Ovary (tissue), 9 donors: ENCODE results near the gene PRR30. TPM values are rescaled to one million over a fixed set of nuclear protein-coding genes. Genes with fewer than 3 reads are reported as not detected.
A peak's percentile ranks its signal among the peaks of the same experiment; 100 is the strongest.
"Not testable (repeated sequence)": the region's sequence is repeated elsewhere in the genome, so short reads cannot be mapped to it uniquely, and the experiment has no call there.

ENCODE experiments used
- DNase-seq, 5 donors: peaks; one replicate each; pipeline ENCODE4 v3.0.0-alpha.2; 2019 to 2020
- H3K27ac ChIP-seq, 2 donors: fragments of 200-600 bp; one replicate each; pipeline versions ENCODE4 v1.5.1 to v1.8.0; 2019 to 2022
- H3K27me3 ChIP-seq: fragments of 200-600 bp; one replicate; pipeline ENCODE4 v1.8.0; 2022
- H3K36me3 ChIP-seq: fragments of 200-600 bp; sonication (generic); one replicate; pipeline ENCODE4 v1.5.1; 2019
- H3K4me1 ChIP-seq: one replicate; pipeline ENCODE4 v1.8.1; 2013; ENCODE audit warnings: mild to moderate bottlenecking, moderate library complexity; ENCODE audit not compliant: insufficient read depth
- H3K4me3 ChIP-seq: fragments of 200-600 bp; sonication (generic); one replicate; pipeline ENCODE4 v1.5.1; 2017
- H3K9me3 ChIP-seq, 2 donors: fragments of 200-600 bp in 1 of 2; sonication (generic) in 1 of 2; one replicate each; pipeline versions ENCODE4 v1.5.1 to v1.8.1; 2013 to 2019; ENCODE audit warnings: mild to moderate bottlenecking in 1 of 2, moderate library complexity in 1 of 2
- EP300 ChIP-seq: sonication (generic); formaldehyde crosslinking; IDR thresholded peaks from one replicate; pipeline ENCODE4 v1.6.1; 2017; ENCODE audit warnings: antibody characterized with exemption
- POLR2A ChIP-seq: fragments of 450-650 bp; IDR thresholded peaks from one replicate; pipeline ENCODE4 v1.6.1; 2017; ENCODE audit warnings: antibody characterized with exemption, mild to moderate bottlenecking, moderate library complexity
- WGBS, 3 donors: extraction: QIAGEN DNeasy Blood & Tissue Kit in 1 of 3; methylation state at CpG; one replicate each; pipeline versions ENCODE4 v1.1.5 to v1.1.7; 2013 to 2017; 5-methylcytosine and 5-hydroxymethylcytosine counted together
- intact Hi-C, 4 donors: fragments of 100-400 bp; cut with DNase I; formaldehyde crosslinking; loops; one replicate each; pipeline versions ENCODE4 v1.11.0 to v1.15.1; 2022 to 2023
- polyA plus RNA-seq, 2 donors: library from polyadenylated mRNA; stranded (reverse); fragments of 200-250 nt in 1 of 2; fragments of 350-450 nt in 1 of 2; fragmentation: Illumina TruSeq in 1 of 2; extraction: RNeasy Lipid Tissue Mini Kit (QIAGEN cat#74804) in 1 of 2; gene quantifications; one replicate each; pipeline ENCODE4 v1.2.3, GENCODE V29; 2013 to 2014
- total RNA-seq, 7 donors: library from RNA; depleted of rRNA in 2 of 7; stranded (reverse); fragments of >200 nt in 2 of 7; fragmentation: NEBNext Ultra II Directional in 3 of 7; extraction: Animal tissue kit (Norgen Biotek cat#: 25700) in 3 of 7; gene quantifications; one replicate each; pipeline versions ENCODE4 v1.1.0 to v1.2.4, GENCODE V29; 2016 to 2023
- TF ChIP-seq, protein P1 (sequence below), 3 donors: fragments of 450-650 bp in 2 of 3; fragments of 200-600 bp in 1 of 3; IDR thresholded peaks; one replicate each; pipeline versions ENCODE4 v1.5.1 to v1.8.0; 2016 to 2022; ENCODE audit warnings: antibody characterized with exemption in 3 of 3, mild to moderate bottlenecking in 1 of 3
- donor health status: DM: no; HTN: no; CAD: no; lungs with moderate emphysema.
- donor health status: DM: no; HTN: no; CAD: no.
- donor health status: Bipolar disorder and iron deficiency.
- donor health status: DM: yes; HTN: yes; CAD: no.
- donor health status: DM: no; HTN: no; CAD: no.
- donor health status: DM: yes; HTN: yes; CAD: no.

Gene PRR30
- total and polyA plus RNA-seq, 9 donors = not detected

DNA sequence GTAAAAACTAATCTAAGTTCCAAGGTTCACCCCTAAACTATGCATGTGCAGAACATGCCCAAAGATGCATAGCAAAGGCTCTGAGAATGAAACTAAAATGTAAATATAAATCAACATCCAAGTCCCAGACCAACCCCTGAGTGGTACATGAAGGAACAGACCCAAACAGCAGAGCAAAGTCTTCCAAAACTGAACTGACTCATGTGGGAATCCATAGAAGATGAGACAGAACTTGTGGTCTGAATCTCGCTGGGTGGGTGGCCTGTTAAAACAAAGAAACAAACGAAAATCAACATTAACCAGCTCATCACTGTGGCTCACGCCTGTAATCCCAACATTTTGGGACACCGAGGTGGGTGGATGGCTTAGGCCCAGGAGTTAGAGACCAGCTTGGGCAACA lies 43.1 kb upstream of the PRR30 start:
- Histone ChIP-seq H3K4me3 (no peak overlapping the region), H3K27me3 (no peaks in the 10 kb centered on the region), H3K4me1 (peaks cover 29% of the 10 kb centered on the region), H3K9me3 (no peaks in the 10 kb centered on the region), H3K27ac (peak overlapping the region in 1 of 2 donors; percentile 79), H3K36me3 (no peaks in the 10 kb centered on the region)
- intact Hi-C loops = no loop called here
- DNase-seq = no peak
- TF ChIP-seq POLR2A (no peak), EP300 (no peak)
- TF ChIP-seq, protein P1, sequence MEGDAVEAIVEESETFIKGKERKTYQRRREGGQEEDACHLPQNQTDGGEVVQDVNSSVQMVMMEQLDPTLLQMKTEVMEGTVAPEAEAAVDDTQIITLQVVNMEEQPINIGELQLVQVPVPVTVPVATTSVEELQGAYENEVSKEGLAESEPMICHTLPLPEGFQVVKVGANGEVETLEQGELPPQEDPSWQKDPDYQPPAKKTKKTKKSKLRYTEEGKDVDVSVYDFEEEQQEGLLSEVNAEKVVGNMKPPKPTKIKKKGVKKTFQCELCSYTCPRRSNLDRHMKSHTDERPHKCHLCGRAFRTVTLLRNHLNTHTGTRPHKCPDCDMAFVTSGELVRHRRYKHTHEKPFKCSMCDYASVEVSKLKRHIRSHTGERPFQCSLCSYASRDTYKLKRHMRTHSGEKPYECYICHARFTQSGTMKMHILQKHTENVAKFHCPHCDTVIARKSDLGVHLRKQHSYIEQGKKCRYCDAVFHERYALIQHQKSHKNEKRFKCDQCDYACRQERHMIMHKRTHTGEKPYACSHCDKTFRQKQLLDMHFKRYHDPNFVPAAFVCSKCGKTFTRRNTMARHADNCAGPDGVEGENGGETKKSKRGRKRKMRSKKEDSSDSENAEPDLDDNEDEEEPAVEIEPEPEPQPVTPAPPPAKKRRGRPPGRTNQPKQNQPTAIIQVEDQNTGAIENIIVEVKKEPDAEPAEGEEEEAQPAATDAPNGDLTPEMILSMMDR (IDR thresholded peaks at IDR 0.05) = no peak
- WGBS, 3 donors = 12 to 33% (median 16%) methylated on average over 4 of the region's 4 CpGs

DNA sequence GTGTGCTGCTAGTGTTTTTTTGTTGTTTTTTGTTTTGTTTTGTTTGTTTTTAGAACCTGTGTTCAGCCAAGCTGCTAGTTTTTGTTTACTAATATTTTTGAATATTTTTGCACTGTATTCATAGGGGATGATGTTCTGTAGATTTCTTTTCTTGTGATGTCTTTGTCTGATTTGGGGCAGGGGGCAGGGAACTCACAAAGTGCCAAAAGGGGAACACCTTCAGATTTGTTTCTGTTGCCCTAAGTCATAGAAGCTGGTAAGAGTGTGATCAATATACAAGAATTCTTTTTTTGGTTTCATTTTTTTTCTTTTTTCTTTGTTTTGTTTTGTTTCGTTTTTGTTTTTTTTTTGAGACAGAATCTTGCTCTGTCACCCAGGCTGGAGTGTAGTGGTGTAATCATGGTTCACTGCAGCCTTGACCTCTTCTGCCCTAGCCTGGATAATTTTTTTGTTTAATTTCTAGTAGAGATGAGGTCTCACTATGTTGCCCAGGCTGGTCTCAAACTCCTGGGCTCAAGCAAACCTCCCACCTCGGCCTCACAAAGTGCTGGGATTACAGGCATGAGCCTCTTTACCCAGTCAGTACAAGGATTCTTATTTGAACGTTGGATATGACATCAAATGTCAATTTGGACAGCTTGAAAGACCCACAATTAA lies 40.3 kb upstream of the PRR30 start:
- peaks cover 19% of the 10 kb centered on the region for H3K4me1 ChIP-seq
- no peak for DNase-seq
- H3K9me3 ChIP-seq = no peaks in the 10 kb centered on the region
- peak overlapping the region in 1 of 2 donors; percentile 13 for H3K27ac ChIP-seq
- TF ChIP-seq EP300 (no peak), POLR2A (no peak)
- TF ChIP-seq, protein P1 (IDR thresholded peaks at IDR 0.05) = no peak
- H3K36me3 ChIP-seq = no peaks in the 10 kb centered on the region
- intact Hi-C loops = no loop called here
- WGBS, 3 donors = 31 to 49% (median 35%) methylated on average over 3 of the region's 3 CpGs
- no peaks in the 10 kb centered on the region for H3K27me3 ChIP-seq
- H3K4me3 ChIP-seq = no peak overlapping the region

DNA sequence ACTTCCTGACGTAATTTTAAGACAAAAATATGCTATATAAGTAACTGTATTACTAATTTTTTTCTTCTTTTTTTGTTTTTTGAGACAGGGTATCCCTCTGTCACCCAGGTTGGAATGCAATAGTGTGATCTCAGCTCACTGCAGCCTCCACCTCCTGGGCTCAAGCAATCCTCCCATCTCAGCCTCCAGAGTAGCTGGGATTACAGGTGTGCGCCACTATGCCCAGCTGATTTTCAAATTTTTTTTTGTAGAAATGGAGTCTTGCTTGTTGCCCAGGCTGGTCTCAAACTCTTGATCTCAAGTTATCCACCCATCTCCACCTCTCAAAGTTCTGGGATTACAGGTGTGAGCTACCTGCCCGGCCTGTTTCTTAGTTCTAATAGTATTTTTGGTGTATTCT lies 39.3 kb upstream of the PRR30 start:
- TF ChIP-seq, protein P1 (IDR thresholded peaks at IDR 0.05) = no peak
- TF ChIP-seq POLR2A = no peak
- TF ChIP-seq EP300 = no peak
- Histone ChIP-seq H3K27me3 (no peaks in the 10 kb centered on the region), H3K27ac (no peak overlapping the region), H3K36me3 (no peaks in the 10 kb centered on the region), H3K4me3 (no peak overlapping the region), H3K4me1 (peaks cover 16% of the 10 kb centered on the region), H3K9me3 (no peaks in the 10 kb centered on the region)
- intact Hi-C loops = no loop called here
- DNase-seq = no peak
- WGBS, 3 donors = 94 to 97% (median 96%) methylated on average over 3 of the region's 3 CpGs

DNA sequence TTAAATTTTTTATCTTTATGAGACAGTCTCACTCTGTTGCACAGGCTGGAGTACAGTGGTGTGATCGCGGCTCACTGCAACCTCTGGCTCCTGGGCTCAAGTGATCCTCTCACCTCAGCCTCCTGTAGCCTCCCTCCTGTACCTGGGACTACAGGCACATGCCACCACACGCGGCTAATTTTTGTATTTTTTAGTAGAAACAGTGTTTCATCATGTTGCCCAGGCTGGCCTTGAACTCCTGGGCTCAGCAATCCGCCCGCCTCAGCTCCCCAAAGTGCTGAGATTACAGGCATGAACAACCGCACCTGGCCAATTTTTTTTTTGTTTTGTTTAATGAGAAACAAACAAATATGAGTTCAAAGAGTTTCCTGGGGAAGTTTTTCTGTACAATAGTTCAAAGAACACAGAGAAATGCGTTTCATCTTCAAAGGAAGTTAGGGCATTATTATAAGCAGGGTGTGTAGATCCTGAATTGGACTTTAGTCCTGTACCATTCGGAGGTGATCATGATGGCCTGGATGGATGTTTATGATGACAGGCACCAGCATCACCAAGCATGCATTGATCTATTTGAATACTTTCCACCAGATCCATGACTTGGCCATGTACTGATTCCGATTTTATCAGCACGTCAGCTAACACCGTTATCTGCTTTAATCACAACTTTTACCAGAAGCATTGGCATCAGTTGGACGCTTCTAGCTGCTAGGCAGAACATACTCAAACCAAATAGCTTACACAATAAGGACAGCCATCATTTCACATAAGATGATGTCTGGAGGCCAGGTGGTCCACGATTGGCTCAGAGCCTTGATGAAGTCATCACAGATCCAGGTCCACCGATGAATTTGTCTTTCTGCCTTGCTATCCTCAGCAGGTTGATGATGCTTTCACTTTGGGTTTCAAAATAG lies 38.5 kb upstream of the PRR30 start:
- no peaks in the 10 kb centered on the region for H3K27me3 ChIP-seq
- no peak for DNase-seq
- WGBS, 3 donors = 68 to 82% (median 71%) methylated on average over 15 of the region's 15 CpGs

DNA sequence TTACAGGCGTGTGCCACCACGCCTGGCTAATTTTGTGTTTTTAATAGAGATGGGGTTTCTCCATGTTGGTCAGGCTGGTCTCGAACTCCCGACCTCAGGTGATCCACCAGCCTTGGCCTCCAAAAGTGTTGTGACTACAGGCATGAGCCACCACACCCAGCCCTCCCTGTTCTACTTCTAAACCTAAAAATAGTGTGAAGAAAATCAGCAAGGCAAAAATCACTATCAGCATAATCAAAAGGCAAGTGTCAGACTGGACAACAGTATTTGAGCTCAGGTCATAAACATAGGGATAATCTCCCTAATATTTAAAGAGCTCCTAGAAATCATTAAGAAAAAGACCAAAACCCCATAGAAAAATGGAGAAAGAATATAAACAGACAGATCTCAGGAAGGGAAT lies 36.6 kb upstream of the PRR30 start:
- WGBS, 3 donors = 92 to 98% (median 94%) methylated on average over 4 of the region's 4 CpGs
- DNase-seq, H3K4me1 ChIP-seq, H3K36me3 ChIP-seq, H3K4me3 ChIP-seq, intact Hi-C loops, H3K27me3 ChIP-seq, H3K9me3 ChIP-seq, H3K27ac ChIP-seq: not testable (repeated sequence)

More for the DNA sequence above, 38.5 kb upstream of the PRR30 start:
- H3K27ac ChIP-seq = no peak overlapping the region
- no peaks in the 10 kb centered on the region for H3K9me3 ChIP-seq
- H3K4me1 ChIP-seq = peaks cover 14% of the 10 kb centered on the region
- intact Hi-C loops = no loop called here
- TF ChIP-seq, protein P1 (IDR thresholded peaks at IDR 0.05) = no peak
- TF ChIP-seq POLR2A = no peak
- no peak for TF ChIP-seq EP300
- no peak overlapping the region for H3K4me3 ChIP-seq
- H3K36me3 ChIP-seq = no peaks in the 10 kb centered on the region
